ENCODE results near the gene DTNB.
"Not testable (repeated sequence)": the region's sequence is repeated elsewhere in the genome, so short reads cannot be mapped to it uniquely, and the experiment has no call there.

DTNB gene

GRCh38 chr2:25541378-25541777 lies 132.0 kb downstream of the DTNB start:
- H3K4me1 ChIP-seq (ENCODE audit: control insufficient read depth in 5 of 5, insufficient read depth in 5 of 5, low read length in 5 of 5), result no peaks in the 10 kb centered on the region
- H3K9me3 ChIP-seq (ENCODE audit: control insufficient read depth in 5 of 5, low read length in 5 of 5), result no peaks in the 10 kb centered on the region
- H3K36me3 ChIP-seq (ENCODE audit: control insufficient read depth in 5 of 5, insufficient read depth in 5 of 5, low read length in 5 of 5), result no peaks in the 10 kb centered on the region
- no peak overlapping the region for H3K9ac ChIP-seq (ENCODE audit: low read length in 5 of 5)
- H3K27me3 ChIP-seq (ENCODE audit: control insufficient read depth in 5 of 5, insufficient read depth in 4 of 5, low read length in 5 of 5), result no peaks in the 10 kb centered on the region
- no peak overlapping the region for H3K27ac ChIP-seq (ENCODE audit: low read depth, low read length)
- H3K4me3 ChIP-seq (ENCODE audit: low read depth in 1 of 5, low read length in 5 of 5), result no peak overlapping the region

GRCh38 chr2:25539136-25539535 lies 134.2 kb downstream of the DTNB start:
- H3K36me3 ChIP-seq (ENCODE audit: control insufficient read depth in 5 of 5, insufficient read depth in 5 of 5, low read length in 5 of 5), result peaks cover 0 to 6% (median 0%) of the 10 kb centered on the region in 5 donors
- no peaks in the 10 kb centered on the region for H3K27me3 ChIP-seq (ENCODE audit: control insufficient read depth in 5 of 5, insufficient read depth in 4 of 5, low read length in 5 of 5)
- H3K9ac ChIP-seq (ENCODE audit: low read length in 5 of 5), result no peak overlapping the region
- H3K9me3 ChIP-seq (ENCODE audit: control insufficient read depth in 5 of 5, low read length in 5 of 5), result no peaks in the 10 kb centered on the region
- H3K4me1 ChIP-seq (ENCODE audit: control insufficient read depth in 5 of 5, insufficient read depth in 5 of 5, low read length in 5 of 5), result no peaks in the 10 kb centered on the region
- H3K27ac ChIP-seq (ENCODE audit: low read depth, low read length), result no peak overlapping the region
- no peak overlapping the region for H3K4me3 ChIP-seq (ENCODE audit: low read depth in 1 of 5, low read length in 5 of 5)

GRCh38 chr2:25537526-25537925 lies 135.9 kb downstream of the DTNB start:
- Histone ChIP-seq H3K27me3 (ENCODE audit: control insufficient read depth in 5 of 5, insufficient read depth in 4 of 5, low read length in 5 of 5) (no peaks in the 10 kb centered on the region), H3K4me1 (ENCODE audit: control insufficient read depth in 5 of 5, insufficient read depth in 5 of 5, low read length in 5 of 5) (peaks cover 0 to 4% (median 0%) of the 10 kb centered on the region in 5 donors), H3K9me3 (ENCODE audit: control insufficient read depth in 5 of 5, low read length in 5 of 5) (no peaks in the 10 kb centered on the region), H3K27ac (ENCODE audit: low read depth, low read length) (no peak overlapping the region), H3K36me3 (ENCODE audit: control insufficient read depth in 5 of 5, insufficient read depth in 5 of 5, low read length in 5 of 5) (peaks cover 0 to 6% (median 0%) of the 10 kb centered on the region in 5 donors), H3K4me3 (ENCODE audit: low read depth in 1 of 5, low read length in 5 of 5) (no peak overlapping the region), H3K9ac (ENCODE audit: low read length in 5 of 5) (no peak overlapping the region)

- H3K4me3 ChIP-seq (ENCODE audit: low read depth in 1 of 5, low read length in 5 of 5); H3K36me3 ChIP-seq (ENCODE audit: control insufficient read depth in 5 of 5, insufficient read depth in 5 of 5, low read length in 5 of 5); H3K27ac ChIP-seq (ENCODE audit: low read depth, low read length); H3K4me1 ChIP-seq (ENCODE audit: control insufficient read depth in 5 of 5, insufficient read depth in 5 of 5, low read length in 5 of 5); H3K9ac ChIP-seq (ENCODE audit: low read length in 5 of 5); H3K27me3 ChIP-seq (ENCODE audit: control insufficient read depth in 5 of 5, insufficient read depth in 4 of 5, low read length in 5 of 5); H3K9me3 ChIP-seq (ENCODE audit: control insufficient read depth in 5 of 5, low read length in 5 of 5): not testable (repeated sequence)
Measured at GRCh38 chr2:25535411-25536289, 137.7 kb downstream of the DTNB start.

- not testable (repeated sequence) for H3K9ac ChIP-seq (ENCODE audit: low read length in 5 of 5); H3K27ac ChIP-seq (ENCODE audit: low read depth, low read length)
Measured at GRCh38 chr2:25534937-25535336, 138.4 kb downstream of the DTNB start.

GRCh38 chr2:25534455-25534854 lies 138.9 kb downstream of the DTNB start:
- Histone ChIP-seq H3K27ac (ENCODE audit: low read depth, low read length) (no peak overlapping the region), H3K36me3 (ENCODE audit: control insufficient read depth in 5 of 5, insufficient read depth in 5 of 5, low read length in 5 of 5) (peaks cover 0 to 6% (median 0%) of the 10 kb centered on the region in 5 donors), H3K4me1 (ENCODE audit: control insufficient read depth in 5 of 5, insufficient read depth in 5 of 5, low read length in 5 of 5) (peaks cover 0 to 4% (median 0%) of the 10 kb centered on the region in 5 donors), H3K27me3 (ENCODE audit: control insufficient read depth in 5 of 5, insufficient read depth in 4 of 5, low read length in 5 of 5) (no peaks in the 10 kb centered on the region), H3K9me3 (ENCODE audit: control insufficient read depth in 5 of 5, low read length in 5 of 5) (no peaks in the 10 kb centered on the region), H3K4me3 (ENCODE audit: low read depth in 1 of 5, low read length in 5 of 5) (no peak overlapping the region), H3K9ac (ENCODE audit: low read length in 5 of 5) (no peak overlapping the region)

More at GRCh38 chr2:25534937-25535336, 138.4 kb downstream of the DTNB start:
- H3K4me1 ChIP-seq (ENCODE audit: control insufficient read depth in 5 of 5, insufficient read depth in 5 of 5, low read length in 5 of 5); H3K4me3 ChIP-seq (ENCODE audit: low read depth in 1 of 5, low read length in 5 of 5); H3K36me3 ChIP-seq (ENCODE audit: control insufficient read depth in 5 of 5, insufficient read depth in 5 of 5, low read length in 5 of 5); H3K27me3 ChIP-seq (ENCODE audit: control insufficient read depth in 5 of 5, insufficient read depth in 4 of 5, low read length in 5 of 5); H3K9me3 ChIP-seq (ENCODE audit: control insufficient read depth in 5 of 5, low read length in 5 of 5): not testable (repeated sequence)

- H3K9ac ChIP-seq (ENCODE audit: low read length in 5 of 5); H3K4me1 ChIP-seq (ENCODE audit: control insufficient read depth in 5 of 5, insufficient read depth in 5 of 5, low read length in 5 of 5); H3K36me3 ChIP-seq (ENCODE audit: control insufficient read depth in 5 of 5, insufficient read depth in 5 of 5, low read length in 5 of 5); H3K9me3 ChIP-seq (ENCODE audit: control insufficient read depth in 5 of 5, low read length in 5 of 5); H3K4me3 ChIP-seq (ENCODE audit: low read depth in 1 of 5, low read length in 5 of 5); H3K27ac ChIP-seq (ENCODE audit: low read depth, low read length); H3K27me3 ChIP-seq (ENCODE audit: control insufficient read depth in 5 of 5, insufficient read depth in 4 of 5, low read length in 5 of 5): not testable (repeated sequence)
Measured at GRCh38 chr2:25533771-25534170, 139.6 kb downstream of the DTNB start.

GRCh38 chr2:25532521-25532920 lies 140.9 kb downstream of the DTNB start:
- no peaks in the 10 kb centered on the region for H3K9me3 ChIP-seq (ENCODE audit: control insufficient read depth in 5 of 5, low read length in 5 of 5)
- H3K4me3 ChIP-seq (ENCODE audit: low read depth in 1 of 5, low read length in 5 of 5), result no peak overlapping the region
- peaks cover 0 to 6% (median 0%) of the 10 kb centered on the region in 5 donors for H3K36me3 ChIP-seq (ENCODE audit: control insufficient read depth in 5 of 5, insufficient read depth in 5 of 5, low read length in 5 of 5)
- peaks cover 0 to 4% (median 0%) of the 10 kb centered on the region in 5 donors for H3K4me1 ChIP-seq (ENCODE audit: control insufficient read depth in 5 of 5, insufficient read depth in 5 of 5, low read length in 5 of 5)
- no peak overlapping the region for H3K9ac ChIP-seq (ENCODE audit: low read length in 5 of 5)
- no peak overlapping the region for H3K27ac ChIP-seq (ENCODE audit: low read depth, low read length)
- H3K27me3 ChIP-seq (ENCODE audit: control insufficient read depth in 5 of 5, insufficient read depth in 4 of 5, low read length in 5 of 5), result no peaks in the 10 kb centered on the region

GRCh38 chr2:25529034-25529433 lies 144.3 kb downstream of the DTNB start:
- Histone ChIP-seq H3K4me1 (ENCODE audit: control insufficient read depth in 5 of 5, insufficient read depth in 5 of 5, low read length in 5 of 5) (peaks cover 0 to 4% (median 0%) of the 10 kb centered on the region in 5 donors), H3K36me3 (ENCODE audit: control insufficient read depth in 5 of 5, insufficient read depth in 5 of 5, low read length in 5 of 5) (no peaks in the 10 kb centered on the region), H3K9me3 (ENCODE audit: control insufficient read depth in 5 of 5, low read length in 5 of 5) (no peaks in the 10 kb centered on the region), H3K27me3 (ENCODE audit: control insufficient read depth in 5 of 5, insufficient read depth in 4 of 5, low read length in 5 of 5) (no peaks in the 10 kb centered on the region), H3K27ac (ENCODE audit: low read depth, low read length) (no peak overlapping the region), H3K9ac (ENCODE audit: low read length in 5 of 5) (no peak overlapping the region), H3K4me3 (ENCODE audit: low read depth in 1 of 5, low read length in 5 of 5) (no peak overlapping the region)

- no peak overlapping the region for H3K27ac ChIP-seq (ENCODE audit: low read depth, low read length)
- H3K9me3 ChIP-seq (ENCODE audit: control insufficient read depth in 5 of 5, low read length in 5 of 5), result no peaks in the 10 kb centered on the region
- H3K36me3 ChIP-seq (ENCODE audit: control insufficient read depth in 5 of 5, insufficient read depth in 5 of 5, low read length in 5 of 5), result no peaks in the 10 kb centered on the region
- H3K4me3 ChIP-seq (ENCODE audit: low read depth in 1 of 5, low read length in 5 of 5), result no peak overlapping the region
- peaks cover 0 to 4% (median 0%) of the 10 kb centered on the region in 5 donors for H3K4me1 ChIP-seq (ENCODE audit: control insufficient read depth in 5 of 5, insufficient read depth in 5 of 5, low read length in 5 of 5)
- no peak overlapping the region for H3K9ac ChIP-seq (ENCODE audit: low read length in 5 of 5)
- no peaks in the 10 kb centered on the region for H3K27me3 ChIP-seq (ENCODE audit: control insufficient read depth in 5 of 5, insufficient read depth in 4 of 5, low read length in 5 of 5)
Measured at GRCh38 chr2:25528173-25528572, 145.2 kb downstream of the DTNB start.

All from subcutaneous abdominal adipose tissue (tissue), 5 donors.